EL (cell line): Measurements from ENCODE around the gene STK10.
"Not testable (repeated sequence)": the region's sequence is repeated elsewhere in the genome, so short reads cannot be mapped to it uniquely, and the experiment has no call there.

ENCODE experiments used
- DNase-seq: peaks from one replicate; pipeline ENCODE4 v3.0.0-alpha.2; 2016

The STK10 gene

GRCh38 chr5:172188033-172188892 is at the start of gene STK10:
STK10 (minus strand) TSS chr5:172188224; CDS start chr5:172188042, 182 bp downstream.
- peak; percentile 94 for DNase-seq

- peak; percentile 39 for DNase-seq
Measured at GRCh38 chr5:172235827-172236736, 48.1 kb upstream of the STK10 start.

GRCh38 chr5:172235132-172235780 is 47.2 kb upstream of the STK10 start:
- no peak for DNase-seq

GRCh38 chr5:172234031-172234430 is 46.0 kb upstream of the STK10 start:
- DNase-seq = no peak

GRCh38 chr5:172229904-172230303 is 41.9 kb upstream of the STK10 start:
- no peak for DNase-seq

GRCh38 chr5:172224996-172225395 is 37.0 kb upstream of the STK10 start:
- no peak for DNase-seq

- DNase-seq = no peak
Measured at GRCh38 chr5:172223901-172224873, 36.2 kb upstream of the STK10 start.

GRCh38 chr5:172219296-172219695 is 31.3 kb upstream of the STK10 start:
- DNase-seq = no peak

GRCh38 chr5:172216345-172216744 is 28.3 kb upstream of the STK10 start:
- DNase-seq = no peak

- DNase-seq = no peak
Measured at GRCh38 chr5:172213126-172213525, 25.1 kb upstream of the STK10 start.

- DNase-seq = no peak
Measured at GRCh38 chr5:172211676-172212075, 23.7 kb upstream of the STK10 start.

- no peak for DNase-seq
Measured at GRCh38 chr5:172209714-172210113, 21.7 kb upstream of the STK10 start.

GRCh38 chr5:172207511-172207910 is 19.5 kb upstream of the STK10 start:
- no peak for DNase-seq

GRCh38 chr5:172205984-172206383 is 18.0 kb upstream of the STK10 start:
- DNase-seq = not testable (repeated sequence)

GRCh38 chr5:172200476-172200875 is 12.5 kb upstream of the STK10 start:
- no peak for DNase-seq

- no peak for DNase-seq
Measured at GRCh38 chr5:172199446-172199845, 11.4 kb upstream of the STK10 start.

GRCh38 chr5:172197775-172198174 is 9.8 kb upstream of the STK10 start:
- DNase-seq = not testable (repeated sequence)

- DNase-seq = no peak
Measured at GRCh38 chr5:172194985-172195774, 7.2 kb upstream of the STK10 start.

- DNase-seq = no peak
Measured at GRCh38 chr5:172193872-172194271, 5.8 kb upstream of the STK10 start, which contains the start of gene EFCAB9. EFCAB9 (plus strand) TSS chr5:172194172; CDS start chr5:172194173, 1 bp downstream.

GRCh38 chr5:172189693-172190296 is 1.8 kb upstream of the STK10 start:
- DNase-seq = no peak
